H1 (cell line): ENCODE data around the gene HECTD4.
"Not testable (repeated sequence)": the region's sequence is repeated elsewhere in the genome, so short reads cannot be mapped to it uniquely, and the experiment has no call there.

Source experiments
- ASH2L ChIP-seq: fragments of 200-600, 300-600 bp; sonication (generic); IDR thresholded peaks from one replicate; pipeline ENCODE4 v1.7.1; 2017; ENCODE audit warnings: low read length
- BRCA1 ChIP-seq: IDR thresholded peaks from 2 replicates; pipeline ENCODE4 v1.6.1; 2012; ENCODE audit warnings: low read depth, low read length, improper control_type of control experiment
- CREB1 ChIP-seq: IDR thresholded peaks from 2 replicates; pipeline ENCODE4 v1.6.1; 2012; ENCODE audit warnings: inconsistent platforms
- GABPA ChIP-seq: IDR thresholded peaks from 2 replicates; pipeline ENCODE4 v1.6.1; 2011; ENCODE audit warnings: mild to moderate bottlenecking, low read length, moderate library complexity, borderline replicate concordance; ENCODE audit not compliant: insufficient read depth
- KDM5A ChIP-seq: fragments of 200-600 bp; IDR thresholded peaks from 2 replicates; pipeline ENCODE4 v1.7.1; 2012; ENCODE audit warnings: mild to moderate bottlenecking, low read length, inconsistent platforms, mixed read lengths
- POLR2AphosphoS5 ChIP-seq: IDR thresholded peaks from 2 replicates; pipeline ENCODE4 v1.6.1; 2011; ENCODE audit warnings: low read depth, low read length
- SIN3A ChIP-seq, 2 experiments: IDR thresholded peaks in 1 of 2; conservative IDR thresholded peaks in 1 of 2; 2 replicates each; pipeline ENCODE4 v1.6.1; 2011 to 2012; ENCODE audit warnings: low read length in 2 of 2, improper control_type of control experiment in 1 of 2, low read depth in 1 of 2, mild to moderate bottlenecking in 1 of 2
- SUZ12 ChIP-seq: fragments of 200-600 bp; sonication (generic); IDR thresholded peaks from 2 replicates; pipeline ENCODE4 v1.6.1; 2012; ENCODE audit warnings: mild to moderate bottlenecking, inconsistent platforms, low read length, moderate library complexity, mixed read lengths
- TAF1 ChIP-seq: IDR thresholded peaks from 2 replicates; pipeline ENCODE4 v1.6.1; 2011; ENCODE audit warnings: mild to moderate bottlenecking, low read depth, low read length
- TAF7 ChIP-seq: optimal IDR thresholded peaks from 2 replicates; pipeline ENCODE3; 2011; ENCODE audit warnings: low read depth, mild to moderate bottlenecking, inconsistent platforms, low read length, moderate library complexity, borderline replicate concordance
- ZNF274 ChIP-seq: IDR thresholded peaks from 2 replicates; pipeline ENCODE4 v1.7.0; 2012; ENCODE audit warnings: low read length, borderline replicate concordance; ENCODE audit errors: extremely low read depth
- TF ChIP-seq, protein P1 (sequence below), 3 experiments: IDR thresholded peaks; 1 replicate in 2 of 3; 2 replicates in 1 of 3; pipeline versions ENCODE4 v1.5.1 to v1.6.1; 2011; ENCODE audit warnings: low read length in 3 of 3, mild to moderate bottlenecking in 3 of 3, inconsistent platforms in 2 of 3, low read depth in 1 of 3, moderate library complexity in 1 of 3; ENCODE audit not compliant: insufficient read depth in 1 of 3; ENCODE audit errors: control extremely low read depth in 1 of 3

DNA sequence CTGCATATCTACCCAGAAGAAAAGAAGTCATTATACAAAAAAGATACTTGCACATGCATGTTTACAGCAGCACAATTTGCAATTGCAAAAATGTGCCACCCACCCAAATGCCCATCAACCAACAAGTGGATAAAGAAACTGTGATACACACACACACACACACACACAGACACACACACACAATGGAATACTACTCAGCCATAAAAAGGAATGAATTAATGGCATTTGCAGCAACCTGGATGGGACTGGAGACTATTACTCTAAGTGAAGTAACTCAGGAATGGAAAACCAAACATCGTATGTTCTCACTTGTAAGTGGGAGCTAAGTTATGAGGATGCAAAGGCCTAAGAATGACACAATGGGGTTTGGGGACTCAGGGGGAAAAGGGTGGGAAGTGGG lies 47.2 kb downstream of the HECTD4 start:
- not testable (repeated sequence) for TF ChIP-seq SIN3A (conservative IDR thresholded peaks at IDR 0.05 in 1 of 2, IDR thresholded peaks at IDR 0.05 in 1 of 2; ENCODE audit: low read depth in 1 of 2, low read length in 2 of 2); CREB1; TAF1; ZNF274; BRCA1; POLR2AphosphoS5; TAF7; ASH2L; SUZ12; GABPA; KDM5A
- TF ChIP-seq, protein P1, sequence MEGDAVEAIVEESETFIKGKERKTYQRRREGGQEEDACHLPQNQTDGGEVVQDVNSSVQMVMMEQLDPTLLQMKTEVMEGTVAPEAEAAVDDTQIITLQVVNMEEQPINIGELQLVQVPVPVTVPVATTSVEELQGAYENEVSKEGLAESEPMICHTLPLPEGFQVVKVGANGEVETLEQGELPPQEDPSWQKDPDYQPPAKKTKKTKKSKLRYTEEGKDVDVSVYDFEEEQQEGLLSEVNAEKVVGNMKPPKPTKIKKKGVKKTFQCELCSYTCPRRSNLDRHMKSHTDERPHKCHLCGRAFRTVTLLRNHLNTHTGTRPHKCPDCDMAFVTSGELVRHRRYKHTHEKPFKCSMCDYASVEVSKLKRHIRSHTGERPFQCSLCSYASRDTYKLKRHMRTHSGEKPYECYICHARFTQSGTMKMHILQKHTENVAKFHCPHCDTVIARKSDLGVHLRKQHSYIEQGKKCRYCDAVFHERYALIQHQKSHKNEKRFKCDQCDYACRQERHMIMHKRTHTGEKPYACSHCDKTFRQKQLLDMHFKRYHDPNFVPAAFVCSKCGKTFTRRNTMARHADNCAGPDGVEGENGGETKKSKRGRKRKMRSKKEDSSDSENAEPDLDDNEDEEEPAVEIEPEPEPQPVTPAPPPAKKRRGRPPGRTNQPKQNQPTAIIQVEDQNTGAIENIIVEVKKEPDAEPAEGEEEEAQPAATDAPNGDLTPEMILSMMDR (IDR thresholded peaks at IDR 0.05; ENCODE audit: control extremely low read depth in 1 of 3, insufficient read depth in 1 of 3, low read depth in 1 of 3, low read length in 3 of 3) = not testable (repeated sequence)
